Gastroesophageal sphincter (tissue), 3 donors: ENCODE results near the gene ANGEL2.

Experiments used
- CTCF ChIP-seq, 4 experiments: fragments of 200-600 bp in 2 of 4; fragments of 450-650 bp in 2 of 4; sonication (generic) in 1 of 4; IDR thresholded peaks; one replicate each; pipeline ENCODE4 v1.5.1; 2017 to 2019; ENCODE audit warnings: antibody characterized with exemption in 4 of 4, mild to moderate bottlenecking in 2 of 4, moderate library complexity in 2 of 4
- POLR2A ChIP-seq, 2 donors: fragments of 450-650 bp; IDR thresholded peaks; one replicate each; pipeline ENCODE4 v1.6.1; 2017; ENCODE audit warnings: antibody characterized with exemption in 2 of 2, mild to moderate bottlenecking in 2 of 2, moderate library complexity in 1 of 2

- TF ChIP-seq CTCF (IDR thresholded peaks at IDR 0.05): no peak
- no peak for TF ChIP-seq POLR2A (IDR thresholded peaks at IDR 0.05)
Observed at GRCh38 chr1:213008564-213008963, 7.1 kb downstream of the ANGEL2 start.
